Endometrial microvascular endothelial cells (primary cell): ENCODE results near the gene MOB3B. TPM values are rescaled to one million over a fixed set of nuclear protein-coding genes. Genes with fewer than 3 reads are reported as not detected.

Source experiments
- in situ Hi-C: cut with HindIII; loops from 2 replicates; pipeline ENCODE4 v1.10.0; 2017; ENCODE audit warnings: low sequenced_read_pairs, low pct_unique_long_range_greater_than_20kb; ENCODE audit errors: inconsistent ontology term
- total RNA-seq: library from RNA; depleted of rRNA; stranded (reverse); fragments of >200 nt; gene quantifications from one replicate; pipeline ENCODE4 v1.2.3, GENCODE V29; 2015; ENCODE audit errors: inconsistent ontology term

The MOB3B gene
- total RNA-seq, 1 donor from 2014 or later: 0.09 TPM

GRCh38 chr9:27413511-27414219 is 115.9 kb downstream of the MOB3B start:
- in situ Hi-C loops: no loop called here

DNA sequence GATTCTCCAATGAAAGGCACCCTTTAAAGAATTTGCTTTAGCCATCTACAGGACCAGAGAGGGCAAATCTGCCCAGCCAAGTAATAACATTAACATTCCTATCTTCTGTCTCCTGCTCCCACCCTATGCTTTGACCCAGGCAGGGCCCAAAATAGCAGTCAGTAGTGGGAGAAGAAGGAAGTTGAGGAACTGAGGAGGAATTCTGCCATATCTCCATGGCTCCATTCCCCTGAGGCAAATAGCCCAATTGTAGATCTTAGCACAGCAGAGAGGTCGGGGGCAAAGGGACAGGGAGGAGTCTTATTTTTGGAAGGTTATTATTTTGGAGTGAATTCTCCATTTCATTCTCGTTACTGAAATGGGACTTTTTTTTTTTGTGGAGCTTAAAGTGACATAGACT is 116.7 kb downstream of the MOB3B start:
- in situ Hi-C loops: no loop called here

GRCh38 chr9:27412081-27412480 is 117.5 kb downstream of the MOB3B start:
- in situ Hi-C loops: no loop called here

GRCh38 chr9:27408482-27408881 is 121.1 kb downstream of the MOB3B start:
- in situ Hi-C loops: no loop called here

DNA sequence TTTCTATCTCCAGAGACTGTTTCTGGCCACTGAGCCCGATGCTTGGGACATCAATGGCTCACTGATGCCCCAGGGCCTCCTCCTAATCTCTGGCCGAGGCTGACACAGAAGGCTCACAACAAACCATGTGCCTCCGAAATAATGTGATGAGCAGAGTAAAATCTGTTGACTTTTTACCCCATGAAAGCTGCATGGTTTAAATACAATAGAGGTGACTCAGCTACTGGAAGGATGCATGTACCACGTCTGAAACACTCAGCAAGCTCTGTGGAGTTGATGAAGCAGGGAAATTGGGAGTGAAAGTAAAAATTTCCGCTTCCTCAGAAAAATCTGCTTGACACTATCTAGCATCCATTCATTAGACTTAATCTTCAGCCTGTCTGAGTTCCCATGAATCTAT is 121.6 kb downstream of the MOB3B start:
- in situ Hi-C loops: no loop called here

DNA sequence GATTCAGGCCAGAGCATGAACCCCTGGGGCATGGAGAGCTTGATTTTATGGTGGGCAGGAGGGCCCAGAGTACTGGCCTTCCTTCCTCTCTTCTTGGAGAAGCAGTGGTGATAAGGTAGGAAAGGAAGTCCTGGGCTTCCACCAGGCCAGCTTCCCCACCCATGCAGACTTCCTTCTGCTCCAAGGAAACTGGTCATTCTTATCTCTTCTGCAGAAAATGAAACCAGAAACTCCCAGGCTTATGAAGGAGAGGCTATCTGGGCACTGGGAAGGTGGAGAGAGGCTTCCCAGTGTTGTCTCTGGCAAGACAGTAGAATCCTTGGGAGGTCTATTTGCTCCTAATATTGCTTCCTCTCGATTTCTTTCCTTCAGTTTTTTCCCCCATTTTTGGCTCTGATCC is 122.1 kb downstream of the MOB3B start:
- in situ Hi-C loops: no loop called here

GRCh38 chr9:27404661-27405060 is 125.0 kb downstream of the MOB3B start:
- in situ Hi-C loops: no loop called here

- in situ Hi-C loops: no loop called here
Measured at GRCh38 chr9:27402626-27403025, 127.0 kb downstream of the MOB3B start.

DNA sequence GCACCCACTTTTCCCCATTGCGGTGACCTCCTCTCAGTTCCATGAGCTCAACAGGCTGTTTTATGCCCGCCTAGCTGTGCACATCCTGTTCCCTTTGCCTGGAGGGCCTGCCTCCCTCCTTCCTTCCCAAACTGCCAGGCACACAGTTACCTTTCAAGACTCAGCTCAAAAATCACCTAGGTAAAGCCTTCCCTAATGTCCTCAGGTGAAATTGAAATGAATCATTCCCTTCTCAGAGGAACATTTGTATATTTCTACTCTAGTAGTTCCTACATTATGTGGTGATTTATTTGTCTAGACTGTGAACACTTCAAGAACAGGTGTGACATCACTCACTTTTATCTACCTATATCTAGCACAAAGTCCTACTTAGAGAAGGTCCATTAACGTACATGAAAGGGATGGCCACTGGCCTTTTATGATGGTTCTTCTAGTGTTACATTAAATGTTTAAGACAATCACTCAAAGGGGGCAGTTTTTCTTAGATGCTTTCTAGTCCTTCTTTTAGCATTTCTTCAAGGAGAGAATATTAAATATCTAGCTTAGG is 129.2 kb downstream of the MOB3B start:
- in situ Hi-C loops: no loop called here

- in situ Hi-C loops: loop anchor here (10.0 kb wide), 1 partner anchor 64 kb away; no protein-coding TSS in a partner anchor
Measured at GRCh38 chr9:27398982-27399653, 130.5 kb downstream of the MOB3B start.

DNA sequence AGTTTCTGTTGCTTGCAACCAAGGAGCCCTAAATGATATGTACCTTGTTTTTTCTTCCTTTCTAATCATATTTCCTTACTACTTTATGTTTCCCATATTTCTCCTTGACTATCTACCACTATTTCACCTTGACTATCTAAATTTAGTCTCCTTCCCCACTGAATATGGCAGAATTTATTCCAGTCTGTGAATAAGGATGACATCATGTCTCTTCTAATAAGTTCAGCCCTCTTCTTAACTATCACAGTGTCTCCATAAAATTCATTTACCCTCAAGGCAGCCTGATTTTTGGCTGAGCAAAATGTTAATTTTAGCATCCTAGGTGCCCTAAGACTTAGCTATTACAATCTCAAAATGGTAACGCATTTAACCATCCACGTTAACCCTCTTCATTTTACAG is 133.1 kb downstream of the MOB3B start:
- in situ Hi-C loops: loop anchor here (10.0 kb wide), 1 partner anchor 62 kb away; no protein-coding TSS in a partner anchor

GRCh38 chr9:27395484-27395921 is 134.1 kb downstream of the MOB3B start:
- in situ Hi-C loops: loop anchor here (10.0 kb wide), 1 partner anchor 61 kb away; no protein-coding TSS in a partner anchor

DNA sequence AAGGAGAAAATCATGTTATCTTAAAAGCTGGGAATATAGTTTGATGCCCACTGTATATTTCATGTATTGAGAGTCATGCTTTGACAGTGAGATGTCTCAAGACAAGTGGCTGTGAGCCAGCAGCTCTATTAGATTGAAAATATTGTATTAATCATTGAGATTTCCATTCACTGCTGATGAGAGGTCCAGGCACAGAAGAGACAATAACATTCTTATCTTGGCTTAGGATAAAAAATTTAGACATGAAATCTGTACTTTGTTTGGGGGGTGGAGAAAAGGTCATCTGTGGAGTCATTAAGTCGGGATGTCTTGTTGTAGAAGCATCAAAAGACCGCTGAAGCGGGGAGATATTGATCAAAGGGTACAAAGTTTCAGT is 134.8 kb downstream of the MOB3B start:
- in situ Hi-C loops: loop anchor here (10.0 kb wide), 1 partner anchor 60 kb away; no protein-coding TSS in a partner anchor

DNA sequence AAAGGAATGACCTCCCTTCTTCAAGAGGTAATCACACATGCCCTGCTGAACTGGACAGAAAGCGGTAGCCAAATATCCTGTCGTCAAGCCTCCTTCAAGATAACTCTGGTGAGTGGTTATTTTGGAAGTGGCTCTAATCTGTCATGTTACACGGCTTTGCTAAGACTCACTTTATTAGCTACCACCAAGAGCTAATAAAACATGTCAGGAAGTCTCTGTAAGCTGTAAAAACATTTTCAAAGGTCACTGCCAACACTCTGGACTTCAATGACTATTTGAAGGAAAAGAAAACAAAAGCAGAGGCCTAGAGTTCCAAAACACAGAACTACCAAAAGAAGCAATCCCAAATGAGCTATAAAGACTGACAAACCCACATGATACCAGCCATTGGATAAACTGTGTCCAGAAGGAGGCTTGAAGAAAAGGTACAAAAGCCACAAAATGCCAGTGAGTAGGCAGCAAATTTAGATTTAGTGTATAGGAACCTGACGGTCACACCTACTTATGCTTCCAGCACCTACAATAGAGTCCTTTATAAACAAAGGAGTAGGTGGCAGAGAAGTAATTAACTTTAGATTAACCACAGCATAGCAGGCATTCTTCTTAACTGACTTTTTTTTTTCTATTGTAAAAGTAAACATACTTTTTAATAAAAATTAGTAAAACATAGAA is 135.3 kb downstream of the MOB3B start:
- in situ Hi-C loops: loop anchor here (10.0 kb wide), 1 partner anchor 59 kb away; no protein-coding TSS in a partner anchor

DNA sequence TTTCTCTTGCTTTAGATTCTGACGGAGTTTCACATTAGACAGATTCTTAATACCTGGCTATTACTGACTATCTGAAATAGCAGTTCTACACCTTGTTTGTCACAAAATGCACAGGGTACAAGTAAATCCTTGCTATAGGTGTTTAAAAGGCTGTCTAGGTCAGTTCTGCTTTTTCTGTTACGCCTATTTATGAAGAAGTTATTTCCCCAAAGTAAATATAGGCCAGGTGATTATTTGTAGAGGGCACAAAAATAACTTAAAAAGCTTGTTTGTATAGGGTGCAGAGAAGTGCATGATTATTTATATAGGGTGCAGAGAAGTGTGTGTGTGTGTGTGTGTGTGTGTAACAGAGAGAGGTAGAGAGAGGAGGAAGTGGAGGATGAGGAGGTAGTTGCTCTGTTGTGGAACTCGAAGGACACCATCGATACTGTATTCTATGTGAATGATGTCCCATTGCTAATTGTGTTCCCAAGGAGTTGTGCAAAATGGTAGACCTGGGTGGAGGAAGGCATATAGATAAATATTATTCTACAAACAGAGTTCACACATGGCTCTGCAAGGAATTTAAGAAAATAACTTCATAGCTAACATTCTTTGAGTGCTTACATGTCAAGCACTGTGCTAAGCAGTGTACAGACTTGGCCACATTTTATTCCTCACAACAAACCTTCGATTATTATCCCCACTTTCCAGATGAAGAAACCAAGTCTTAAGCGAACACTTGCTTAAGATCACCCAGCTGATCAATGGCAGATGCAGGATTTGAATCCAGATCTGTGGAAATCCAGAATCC is 136.4 kb downstream of the MOB3B start:
- in situ Hi-C loops: loop anchor here (10.0 kb wide), 1 partner anchor 58 kb away; no protein-coding TSS in a partner anchor

- in situ Hi-C loops: loop anchor here (10.0 kb wide), 1 partner anchor 58 kb away; no protein-coding TSS in a partner anchor
Measured at GRCh38 chr9:27392451-27392850, 137.2 kb downstream of the MOB3B start.

- in situ Hi-C loops: loop anchor here (10.0 kb wide), 1 partner anchor 56 kb away; no protein-coding TSS in a partner anchor
Measured at GRCh38 chr9:27391040-27391895, 138.3 kb downstream of the MOB3B start.

DNA sequence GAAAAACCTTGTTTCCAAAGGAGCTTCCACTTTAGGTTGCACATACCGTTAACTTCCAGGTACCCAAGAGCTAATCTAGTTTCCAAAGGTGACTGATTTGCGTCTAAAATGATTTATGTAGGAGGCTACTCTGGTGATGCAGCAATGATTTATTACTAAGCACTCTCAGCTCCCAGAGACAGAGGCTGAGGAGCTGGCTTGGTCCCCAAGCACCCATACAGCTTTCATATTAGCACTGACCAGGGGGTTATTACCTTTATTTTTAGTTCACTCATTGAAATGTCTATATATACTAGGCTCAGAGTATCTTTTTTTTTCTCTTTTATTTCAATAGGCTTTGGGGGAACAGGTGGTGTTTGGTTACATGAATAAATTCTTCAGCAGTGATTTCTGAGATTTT is 141.5 kb downstream of the MOB3B start:
- in situ Hi-C loops: no loop called here
